LHCN-M2 (cell line): ENCODE results near the gene DPEP3. TPM values are rescaled to one million over a fixed set of nuclear protein-coding genes. Genes with fewer than 3 reads are reported as not detected.
A peak's percentile ranks its signal among the peaks of the same experiment; 100 is the strongest.
"Not testable (repeated sequence)": the region's sequence is repeated elsewhere in the genome, so short reads cannot be mapped to it uniquely, and the experiment has no call there.

Source experiments
- DNase-seq: peaks from one replicate; pipeline ENCODE4 v3.0.0-alpha.2; 2012; ENCODE audit warnings: low read depth
- total RNA-seq: library from RNA; depleted of rRNA; stranded (reverse); fragments of >200 nt; gene quantifications from 2 replicates; pipeline ENCODE4 v1.2.3, GENCODE V29; 2014

The DPEP3 gene
- total RNA-seq, 1 experiment from 2014 or later = not detected

GRCh38 chr16:67945392-67945933 lies 34.8 kb downstream of the DPEP3 start:
- DNase-seq = no peak

- no peak for DNase-seq
These were observed 35.5 kb downstream of the DPEP3 start for GRCh38 chr16:67944690-67945391.

DNA sequence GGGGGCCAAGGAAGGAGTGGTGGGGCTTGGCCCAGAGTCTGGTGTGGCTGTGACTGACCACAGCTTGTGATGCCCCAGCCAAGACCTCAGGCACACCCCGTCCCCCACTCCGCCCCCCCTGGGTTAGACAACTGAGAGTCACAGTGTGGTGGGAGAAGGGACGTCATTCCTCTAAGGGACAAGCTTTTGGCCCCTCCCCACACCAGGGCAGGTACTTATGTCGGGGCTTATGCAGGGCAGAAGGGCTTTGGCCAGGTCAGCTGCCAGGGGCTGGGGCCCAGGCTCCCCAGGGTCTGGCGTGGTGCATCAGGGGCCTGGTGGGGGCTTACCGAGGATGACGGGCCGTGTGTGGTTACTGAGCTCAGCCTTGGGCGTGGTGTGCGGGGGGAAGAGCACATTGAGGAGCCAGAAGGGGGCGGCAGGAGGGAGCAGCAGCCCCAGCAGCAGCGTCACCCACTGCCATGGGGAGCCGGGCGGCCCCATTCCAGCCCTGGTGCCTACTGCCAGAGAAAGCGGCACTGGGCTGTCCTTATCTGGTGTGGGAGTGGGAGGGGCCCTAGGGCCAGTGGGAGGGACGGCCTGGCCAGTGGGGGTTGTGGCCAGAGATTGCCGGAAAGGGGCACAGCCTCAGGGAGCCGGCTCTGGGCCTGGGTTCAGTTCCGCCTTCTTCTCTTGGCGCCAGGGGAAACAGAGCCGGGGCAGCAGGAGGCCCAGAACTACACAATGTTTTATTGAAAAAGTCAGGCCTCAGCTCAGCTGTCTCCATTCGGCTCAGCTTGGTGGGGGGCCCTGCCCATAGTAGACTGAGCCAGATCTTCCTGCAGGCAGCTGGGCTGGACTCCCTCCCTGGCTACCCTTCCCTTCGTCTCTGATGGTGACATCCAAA lies 36.4 kb downstream of the DPEP3 start, which contains the start of gene LCAT:
Gene LCAT, minus strand, starts transcription at position 502 of the 886 bp plus-strand sequence. Its CDS starts 19 bp downstream, at position 483.
- DNase-seq = no peak

- DNase-seq = no peak
These were observed 37.1 kb downstream of the DPEP3 start for GRCh38 chr16:67943256-67943618.

DNA sequence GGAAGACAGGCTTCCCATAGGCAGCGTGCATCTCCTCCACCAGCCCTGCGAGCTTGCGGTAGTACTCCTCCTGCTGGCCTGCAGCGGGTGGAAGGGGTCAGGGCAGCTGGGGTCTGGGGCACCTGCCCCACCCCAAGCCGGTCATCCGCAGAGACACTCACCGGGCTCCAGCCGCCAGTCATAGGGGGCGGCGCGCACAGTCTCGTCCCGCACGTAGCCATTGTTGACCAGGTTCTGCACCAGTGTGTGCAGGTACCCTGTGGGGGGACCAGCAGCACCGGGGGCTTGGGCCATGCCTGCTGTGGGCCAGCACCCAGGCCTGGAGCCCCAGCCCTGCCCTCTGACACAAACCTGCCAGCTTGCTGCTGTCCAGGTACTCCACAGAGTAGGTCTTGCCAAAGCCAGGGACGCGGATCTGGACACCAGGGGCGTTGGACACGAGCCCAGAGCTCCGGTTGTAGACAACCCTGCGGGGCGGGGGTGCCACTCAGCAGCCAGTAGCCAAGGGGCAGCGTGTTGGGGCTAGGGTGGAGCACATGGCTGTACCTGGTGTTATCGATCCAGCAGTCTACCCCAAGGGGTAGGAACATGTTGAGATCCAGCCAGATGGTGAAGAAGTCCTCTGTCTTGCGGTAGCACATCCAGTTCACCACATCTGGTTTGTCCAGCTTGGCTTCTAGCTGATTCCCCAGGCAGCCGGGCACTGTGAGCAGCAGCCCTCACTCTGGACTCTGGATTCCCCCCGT lies 37.6 kb downstream of the DPEP3 start:
- DNase-seq = no peak

- peak; percentile 37 for DNase-seq
These were observed 38.1 kb downstream of the DPEP3 start for GRCh38 chr16:67942200-67942509.

DNA sequence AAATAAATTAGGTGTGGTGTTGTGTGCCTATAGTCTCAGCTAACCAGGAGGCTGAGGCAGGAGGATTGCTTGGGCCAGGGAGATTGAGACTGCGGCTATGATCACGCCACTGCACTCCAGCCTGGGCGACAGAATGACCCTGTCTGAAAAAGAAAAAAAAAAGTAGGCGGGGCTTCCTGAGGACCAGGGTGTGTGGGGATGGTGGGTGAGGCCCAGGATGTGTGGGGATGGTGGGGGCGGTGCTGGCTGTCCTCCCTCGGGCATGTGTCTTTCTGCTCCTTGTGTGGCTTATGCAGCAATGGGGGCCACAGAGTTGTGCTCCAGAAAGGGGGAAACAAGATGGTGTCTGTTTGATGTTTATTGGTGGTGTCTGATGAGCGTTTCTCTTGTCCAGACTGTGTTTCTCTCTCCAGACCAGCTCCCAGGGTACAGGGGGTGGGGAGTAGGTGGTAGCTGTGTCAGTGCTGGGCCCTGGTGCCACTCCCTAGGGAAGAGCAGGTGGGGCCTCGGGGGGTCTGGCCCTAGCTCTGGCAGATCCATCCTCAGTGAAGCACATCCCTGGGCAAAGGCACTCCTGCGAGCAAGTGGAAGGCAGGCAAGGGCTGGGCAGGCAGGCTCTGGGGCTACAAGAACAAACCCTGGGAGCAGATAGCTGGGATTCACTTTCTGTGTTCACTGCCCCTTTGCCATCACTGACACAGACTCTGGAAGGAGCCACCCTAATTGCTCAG lies 38.7 kb downstream of the DPEP3 start:
- no peak for DNase-seq

DNA sequence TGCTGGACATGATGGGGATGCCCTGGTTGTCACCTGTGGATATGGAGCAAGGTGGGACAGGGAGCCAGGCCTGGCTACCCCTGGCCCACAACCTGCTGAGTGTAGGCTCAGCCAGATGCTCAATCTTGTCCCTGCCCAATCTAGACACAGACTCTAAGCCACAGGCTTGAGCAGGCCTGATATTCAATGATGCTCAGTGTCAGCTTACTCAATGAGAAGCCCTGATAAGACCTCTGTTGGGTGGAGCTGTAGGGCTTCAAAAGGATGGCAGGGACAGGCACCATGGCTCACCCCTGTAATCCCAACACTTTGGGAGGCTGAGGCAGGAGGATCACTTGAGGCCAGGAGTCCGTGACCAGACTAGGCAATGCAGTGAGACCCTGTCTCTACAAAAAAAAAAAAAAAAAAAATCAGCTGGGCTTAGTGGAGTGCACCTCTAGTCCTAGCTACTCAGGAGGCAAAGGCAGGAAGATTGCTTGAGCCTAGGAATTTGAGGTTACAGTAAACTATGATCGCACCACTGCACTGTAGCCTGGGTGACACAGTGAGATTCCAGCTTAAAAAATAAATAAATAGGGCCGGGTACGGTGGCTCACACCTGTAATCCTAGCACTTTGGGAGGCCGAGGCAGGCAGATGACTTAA lies 39.7 kb downstream of the DPEP3 start:
- no peak for DNase-seq

DNA sequence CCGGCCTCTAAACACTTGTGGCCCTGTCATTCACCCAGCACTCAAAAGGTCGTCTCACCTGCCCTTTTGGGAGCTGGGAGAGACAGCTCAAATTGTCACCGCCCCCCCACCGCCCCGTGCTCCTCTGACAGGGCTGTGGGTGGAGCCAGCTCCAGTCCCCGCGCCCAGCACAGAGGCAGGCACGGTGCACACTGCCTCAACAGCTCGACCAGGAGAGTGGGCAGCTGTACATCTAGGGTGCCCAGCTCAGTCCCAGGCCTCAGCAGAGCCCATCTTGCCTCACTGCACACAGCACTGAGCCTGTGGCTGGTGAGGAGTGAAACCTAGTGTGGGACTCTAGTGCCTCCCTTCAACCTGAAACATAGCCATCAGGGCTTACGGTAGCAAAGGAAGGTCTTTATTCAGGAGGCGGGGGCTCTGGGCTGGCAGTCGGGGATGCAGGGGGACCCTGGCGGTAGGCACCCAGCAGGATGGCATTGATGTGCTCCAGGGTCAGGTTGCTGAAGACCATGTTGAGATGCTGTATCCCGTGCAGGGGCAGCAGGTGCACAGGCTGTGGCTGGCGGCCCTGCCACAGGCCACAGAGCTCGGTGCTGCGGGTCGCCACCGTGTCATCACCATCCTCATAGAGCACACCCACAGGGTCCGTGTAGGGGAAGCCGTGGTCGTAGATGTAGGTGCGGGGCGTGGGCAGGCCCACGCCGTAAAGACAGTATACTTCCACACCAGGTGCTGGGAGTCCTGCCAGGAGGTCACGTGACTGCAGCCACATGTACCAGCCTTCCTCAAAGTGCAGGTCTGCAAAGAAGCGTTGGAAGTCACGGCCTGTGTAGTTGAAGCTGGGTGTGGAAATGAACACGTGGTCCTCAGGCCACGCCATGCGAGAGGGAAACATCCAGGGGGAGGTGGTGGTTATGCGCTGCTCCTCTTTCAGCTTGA lies 40.5 kb downstream of the DPEP3 start:
- DNase-seq = no peak

DNA sequence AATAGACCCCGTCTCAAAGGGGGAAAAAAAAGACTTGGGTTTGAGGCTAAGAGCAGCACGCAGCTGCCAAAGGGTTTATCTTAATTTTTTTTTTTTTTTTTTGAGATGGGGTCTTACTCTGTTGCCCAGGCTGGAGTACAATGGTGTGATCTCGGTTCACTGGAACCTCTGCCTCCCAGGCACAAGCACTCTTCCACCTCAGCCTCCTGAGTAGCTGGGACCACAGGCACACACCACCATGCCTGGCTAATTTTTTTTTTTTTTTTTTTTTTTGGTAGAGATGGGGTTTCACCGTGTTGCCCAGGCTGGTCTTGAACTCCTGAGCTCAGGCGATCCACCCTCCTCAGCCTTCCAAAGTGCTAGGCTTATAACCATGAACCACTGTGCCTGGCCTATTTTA lies 42.6 kb downstream of the DPEP3 start:
- DNase-seq = not testable (repeated sequence)

GRCh38 chr16:67936880-67937605 lies 43.3 kb downstream of the DPEP3 start:
- DNase-seq = no peak

DNA sequence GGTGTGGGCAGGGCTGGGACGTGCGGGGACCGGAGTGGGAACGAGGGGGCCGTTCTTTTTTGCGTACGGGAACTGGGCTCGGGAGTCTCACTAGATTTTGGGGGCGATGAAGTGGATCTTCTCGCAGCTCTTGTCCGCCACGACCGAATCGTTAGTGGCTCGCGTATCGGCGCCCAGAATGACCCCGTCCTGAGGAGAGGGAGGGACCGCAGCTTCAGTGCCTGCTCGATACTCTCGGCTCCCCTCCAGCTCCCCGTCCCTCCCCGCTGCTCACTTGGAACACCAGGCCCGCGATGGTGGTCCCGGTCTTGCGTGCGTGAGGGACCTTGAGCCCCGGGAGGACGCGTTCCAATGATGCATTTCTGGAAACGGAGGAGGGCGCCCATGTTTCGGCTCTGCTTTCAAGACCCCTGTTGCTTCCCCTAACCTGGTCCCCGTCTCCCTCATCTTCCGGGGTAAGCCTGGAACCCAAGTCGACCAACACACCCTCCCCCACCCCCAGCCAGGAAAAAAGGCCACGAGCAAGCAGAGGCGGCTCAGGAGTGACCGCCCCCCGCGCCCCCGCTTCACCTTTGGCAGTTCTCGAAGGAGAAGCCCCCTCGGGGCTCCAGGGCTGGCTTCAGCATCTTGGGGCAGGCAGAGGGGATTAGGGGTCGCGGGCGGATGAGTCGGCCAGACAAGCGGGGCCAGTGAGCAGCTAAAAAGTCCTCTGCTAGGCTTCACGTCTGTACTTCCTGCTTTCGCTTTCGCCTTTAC lies 44.0 kb downstream of the DPEP3 start, which contains the start of gene PSMB10:
Gene PSMB10, minus strand, starts transcription at position 727 of the 756 bp plus-strand sequence. Its CDS starts 101 bp downstream, at position 626.
- peak; percentile 71 for DNase-seq

GRCh38 chr16:67935402-67936123 lies 44.7 kb downstream of the DPEP3 start:
- peak; percentile 87 for DNase-seq

GRCh38 chr16:67935101-67935401 lies 45.2 kb downstream of the DPEP3 start:
- no peak for DNase-seq

GRCh38 chr16:67934306-67935100 lies 45.8 kb downstream of the DPEP3 start:
- DNase-seq = peak; percentile 34

- no peak for DNase-seq
These were observed 46.5 kb downstream of the DPEP3 start for GRCh38 chr16:67933805-67934204.

GRCh38 chr16:67932462-67932840 lies 47.8 kb downstream of the DPEP3 start:
- DNase-seq = no peak
